Caki2 (cell line): ENCODE results near the gene VIPR1. TPM values are rescaled to one million over a fixed set of nuclear protein-coding genes. Genes with fewer than 3 reads are reported as not detected.

ENCODE experiments used
- DNase-seq: peaks from one replicate; pipeline ENCODE4 v3.0.0-alpha.2; 2015; ENCODE audit warnings: low read depth
- in situ Hi-C: cut with HindIII; loops from 2 replicates; pipeline ENCODE4 v1.10.0; 2016; ENCODE audit warnings: low sequenced_read_pairs, low pct_unique_long_range_greater_than_20kb, mixed read lengths
- total RNA-seq: library from RNA; depleted of rRNA; stranded (reverse); fragments of >200 nt; shearing (Covaris generic); gene quantifications from 2 replicates; pipeline ENCODE4 v1.2.3, GENCODE V29; 2014; ENCODE audit warnings: low replicate concordance

The VIPR1 gene
- total RNA-seq, 1 experiment from 2014 or later, result not detected

GRCh38 chr3:42505849-42506410, 3.5 kb downstream of the VIPR1 start:
- in situ Hi-C loops, result no loop called here
- DNase-seq, result no peak

DNA sequence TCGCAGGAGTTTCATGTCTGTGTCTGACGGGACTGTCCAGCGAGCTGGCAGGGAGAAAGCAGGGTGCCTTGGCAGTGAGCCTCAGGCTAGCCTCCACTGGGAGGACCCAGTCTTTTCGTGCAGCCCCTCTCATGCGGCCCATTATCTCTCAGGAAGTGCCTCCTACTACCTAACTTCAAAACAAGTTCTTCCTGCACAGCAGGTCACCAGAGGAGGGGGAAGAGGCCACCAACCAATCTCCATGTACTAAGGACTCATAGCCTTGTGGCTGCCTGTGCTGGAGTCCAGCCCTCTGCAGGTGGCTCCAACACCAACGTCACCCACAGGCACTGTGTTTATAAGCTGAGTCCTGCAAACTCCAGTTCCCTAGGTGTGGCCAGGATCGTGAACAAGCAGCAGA, 4.8 kb downstream of the VIPR1 start:
- in situ Hi-C loops, result no loop called here
- no peak for DNase-seq

DNA sequence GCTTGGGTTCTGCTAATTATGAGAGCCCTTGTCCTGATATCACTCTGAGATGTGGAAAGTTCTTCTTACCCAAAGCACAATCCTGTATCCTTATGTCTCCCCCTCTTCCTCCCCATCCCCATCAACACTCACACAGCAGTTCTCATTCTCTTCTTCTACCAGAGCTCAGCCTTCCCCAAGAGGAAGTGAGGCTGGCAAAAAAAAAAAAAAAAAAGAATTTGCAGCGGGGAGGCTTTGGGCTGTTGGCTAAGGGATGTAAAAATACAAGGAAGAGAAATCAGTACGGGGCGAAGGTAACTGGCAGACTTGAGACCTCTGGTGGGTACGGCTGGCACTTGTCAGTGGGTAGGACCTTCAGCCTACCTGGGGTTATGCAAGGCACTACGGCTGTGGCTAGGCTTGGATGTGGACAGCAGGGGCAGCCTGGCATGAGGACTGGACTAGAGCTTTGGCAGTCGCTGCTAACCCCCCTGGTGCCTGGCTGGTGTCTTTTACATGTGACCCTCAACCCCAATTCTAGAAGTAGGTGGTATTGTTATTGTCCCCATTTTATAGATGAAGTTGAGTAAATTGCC, 5.4 kb downstream of the VIPR1 start:
- in situ Hi-C loops, result no loop called here
- DNase-seq, result no peak

- no peak for DNase-seq
- in situ Hi-C loops, result no loop called here
Observed at GRCh38 chr3:42508562-42508961, 6.1 kb downstream of the VIPR1 start.

- in situ Hi-C loops, result no loop called here
- no peak for DNase-seq
Observed at GRCh38 chr3:42509111-42509510, 6.7 kb downstream of the VIPR1 start.

DNA sequence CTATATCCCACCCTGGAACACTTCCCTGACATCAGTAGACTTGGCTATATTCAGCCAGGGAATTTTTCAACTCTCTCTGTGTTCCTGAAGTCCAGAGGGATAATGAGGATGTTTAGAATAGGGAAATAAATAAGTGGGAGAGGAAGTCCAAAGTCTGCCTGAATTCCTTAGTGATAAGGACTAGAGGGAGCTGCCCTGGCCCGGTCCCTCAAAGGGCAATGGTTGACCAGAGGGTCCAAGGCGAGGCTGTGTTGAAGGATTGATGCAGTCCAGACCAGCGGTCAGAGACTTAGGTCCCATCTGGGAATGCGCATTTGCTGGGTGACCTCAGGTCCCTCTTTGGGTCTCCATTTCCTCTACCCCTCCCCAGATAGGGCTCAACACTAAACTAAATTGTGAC, 7.9 kb downstream of the VIPR1 start:
- no peak for DNase-seq
- in situ Hi-C loops, result no loop called here

DNA sequence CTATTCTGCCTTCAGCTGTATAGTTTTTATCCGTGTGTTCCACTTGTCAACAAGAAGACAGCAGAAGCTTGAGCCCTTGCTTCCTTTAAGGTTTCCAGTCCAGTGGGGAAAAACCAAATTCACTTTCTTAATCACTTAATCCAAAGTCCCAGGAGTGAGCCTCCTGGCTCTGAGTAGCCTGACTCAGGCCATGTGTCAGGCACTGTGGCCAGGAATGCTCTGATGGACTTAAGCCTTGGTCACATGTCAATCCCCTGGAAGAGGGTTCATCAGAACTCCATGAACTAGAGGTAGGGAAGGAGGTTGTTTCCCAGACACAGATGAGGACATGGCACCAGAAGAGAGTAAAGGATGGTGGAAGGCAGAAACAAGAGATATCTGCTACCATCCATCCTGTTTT, 8.8 kb downstream of the VIPR1 start:
- in situ Hi-C loops, result no loop called here
- no peak for DNase-seq

DNA sequence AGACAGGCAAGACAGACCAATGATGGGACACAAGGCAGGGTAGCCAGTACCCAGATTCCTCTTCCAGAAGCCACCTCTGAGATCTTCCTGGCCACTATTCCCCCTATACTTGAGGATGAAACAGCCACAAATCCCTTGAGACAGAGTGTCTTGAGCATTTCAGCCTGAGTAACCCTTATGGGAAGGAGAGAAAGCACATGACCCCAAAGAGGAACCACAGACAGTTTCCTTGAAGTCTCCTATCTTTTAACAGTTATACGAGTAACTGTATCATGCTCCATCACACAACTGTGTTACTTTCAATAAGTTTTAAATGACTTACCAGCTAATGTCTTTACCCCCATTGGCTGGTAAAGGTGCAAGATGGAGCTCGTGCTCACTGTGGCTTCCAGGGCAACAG, 9.3 kb downstream of the VIPR1 start:
- in situ Hi-C loops, result no loop called here
- DNase-seq, result no peak

GRCh38 chr3:42513121-42513520, 10.7 kb downstream of the VIPR1 start:
- in situ Hi-C loops, result no loop called here
- DNase-seq, result no peak

GRCh38 chr3:42513521-42513920, 11.1 kb downstream of the VIPR1 start:
- in situ Hi-C loops, result no loop called here
- DNase-seq, result no peak

DNA sequence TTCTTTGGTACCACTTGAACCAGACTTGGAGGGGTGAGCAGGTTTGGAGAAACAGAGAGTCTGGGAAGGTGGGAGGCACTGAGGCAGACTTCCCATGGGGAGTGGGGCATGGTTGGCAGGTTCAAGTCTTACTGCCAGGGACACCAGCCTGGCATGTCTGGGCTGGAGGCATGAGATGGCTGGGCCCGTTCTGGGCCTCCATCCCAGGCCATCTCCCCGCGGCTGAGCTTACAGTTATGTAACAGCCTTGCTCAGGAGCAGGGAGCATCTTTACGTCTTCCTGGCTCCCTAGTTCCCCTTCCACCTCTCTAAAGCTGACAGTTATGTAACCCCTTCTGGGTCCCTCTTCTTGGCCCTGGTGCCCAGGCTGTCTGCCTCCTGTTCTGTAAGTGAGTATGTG, 12.4 kb downstream of the VIPR1 start:
- DNase-seq, result no peak
- in situ Hi-C loops, result no loop called here

DNA sequence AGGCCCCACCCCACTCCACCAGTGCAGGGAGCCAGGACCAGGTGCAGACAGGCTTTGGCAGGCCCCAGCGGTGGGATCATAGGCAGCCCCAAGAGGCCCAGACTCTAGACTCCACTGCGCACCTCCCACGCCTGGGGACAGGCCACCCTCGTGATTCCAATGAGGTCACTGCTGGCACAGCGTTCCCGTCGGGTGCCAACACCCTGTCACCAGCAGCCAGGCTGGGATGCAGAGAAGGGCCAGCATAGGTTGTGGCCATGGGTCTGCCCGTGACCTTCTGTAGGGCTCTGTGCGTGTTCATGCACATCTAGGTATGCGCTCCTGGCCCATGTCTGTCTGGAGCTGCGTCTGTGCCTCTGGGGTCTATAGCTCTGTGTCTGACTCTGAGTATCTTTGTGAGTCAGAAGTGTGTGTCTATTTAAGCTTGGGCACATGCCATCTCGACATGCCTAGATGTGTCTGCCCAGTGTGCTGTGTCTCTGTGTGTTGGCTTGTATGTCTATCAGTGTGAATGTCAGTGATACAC, 13.0 kb downstream of the VIPR1 start:
- in situ Hi-C loops, result no loop called here
- no peak for DNase-seq

- DNase-seq, result no peak
- in situ Hi-C loops, result no loop called here
Observed at GRCh38 chr3:42515976-42516375, 13.5 kb downstream of the VIPR1 start.

GRCh38 chr3:42516443-42516842, 14.0 kb downstream of the VIPR1 start:
- in situ Hi-C loops, result no loop called here
- no peak for DNase-seq

DNA sequence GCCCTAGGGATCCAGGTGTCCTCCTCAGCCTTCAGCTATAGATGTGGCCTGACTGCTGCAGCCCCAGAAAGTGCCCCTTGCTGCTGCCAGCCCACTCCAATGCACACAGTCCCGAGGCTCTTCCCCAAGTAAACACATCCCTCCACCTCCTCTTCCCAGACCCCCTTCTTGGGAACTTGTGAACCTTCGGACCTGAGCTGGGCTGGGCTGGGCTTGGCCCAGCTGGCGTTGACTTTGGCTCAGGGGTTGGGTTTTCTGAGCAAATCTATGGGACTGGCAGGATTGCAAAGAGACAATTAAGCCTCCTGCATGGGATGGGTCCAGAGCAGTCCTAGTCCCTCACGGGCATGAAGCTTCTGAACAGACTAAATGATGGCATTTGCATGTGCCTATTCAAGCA, 14.7 kb downstream of the VIPR1 start:
- in situ Hi-C loops, result no loop called here
- DNase-seq, result no peak

DNA sequence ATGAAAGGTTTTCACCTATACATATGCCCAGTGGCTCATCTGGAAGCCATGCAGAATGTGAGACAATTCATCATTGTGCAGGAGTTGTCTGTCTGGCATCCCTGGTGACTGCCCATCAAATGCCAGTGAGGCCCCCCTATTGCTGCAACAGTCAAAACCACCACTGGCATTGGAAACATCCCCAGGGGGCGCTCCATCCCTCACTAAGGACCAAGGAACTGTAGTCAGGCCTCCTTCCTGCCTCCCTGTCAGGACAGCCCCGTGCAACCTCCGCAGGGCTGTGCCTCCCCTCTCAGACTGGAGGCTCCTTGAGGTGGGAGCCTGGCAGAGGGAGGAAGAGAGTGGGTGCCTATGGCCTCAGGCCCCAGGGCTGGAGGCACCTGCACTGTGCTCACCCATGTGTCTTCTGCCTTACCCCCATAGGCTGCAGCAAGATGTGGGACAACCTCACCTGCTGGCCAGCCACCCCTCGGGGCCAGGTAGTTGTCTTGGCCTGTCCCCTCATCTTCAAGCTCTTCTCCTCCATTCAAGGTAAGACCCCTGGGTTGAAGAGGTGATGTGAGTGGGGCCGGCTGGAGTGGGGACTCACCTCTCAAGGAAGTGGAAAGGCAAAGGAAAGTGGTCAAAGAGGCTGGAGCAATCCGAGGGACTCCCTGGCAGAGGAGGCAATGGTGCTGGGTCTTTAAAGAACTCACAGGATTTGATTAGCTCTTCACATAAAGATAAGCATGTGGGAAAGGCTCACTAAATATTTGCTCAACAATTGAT, 16.5 kb downstream of the VIPR1 start:
- no peak for DNase-seq
- in situ Hi-C loops, result no loop called here

GRCh38 chr3:42519568-42519962, 17.1 kb downstream of the VIPR1 start:
- in situ Hi-C loops, result no loop called here
- no peak for DNase-seq

- DNase-seq, result no peak
Observed at GRCh38 chr3:42520336-42520735, 17.9 kb downstream of the VIPR1 start.

GRCh38 chr3:42520906-42521305, 18.5 kb downstream of the VIPR1 start:
- in situ Hi-C loops, result no loop called here
- DNase-seq, result no peak

More at GRCh38 chr3:42520336-42520735, 17.9 kb downstream of the VIPR1 start:
- in situ Hi-C loops, result no loop called here

DNA sequence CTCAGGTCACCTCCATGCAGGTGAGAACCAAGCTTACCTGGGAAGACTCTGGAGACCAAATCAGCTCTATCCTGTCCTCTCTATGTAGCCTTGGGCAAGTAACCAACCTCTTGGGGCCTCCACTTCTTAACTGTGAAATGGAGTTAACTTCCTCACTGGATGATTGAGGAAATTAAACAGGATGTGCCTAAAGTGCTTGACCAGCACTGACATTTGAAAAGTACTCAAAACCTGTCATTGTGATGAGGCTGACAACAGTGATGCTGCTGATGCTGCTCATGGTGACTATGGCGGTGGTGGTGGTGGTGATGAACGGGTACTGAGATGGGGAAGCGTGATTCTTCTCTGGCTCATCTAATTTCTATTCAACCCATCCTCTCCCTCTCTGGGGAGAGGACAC, 22.3 kb downstream of the VIPR1 start:
- no peak for DNase-seq
- in situ Hi-C loops, result no loop called here
